Activated gamma-delta T cell (primary cell): ENCODE results near the gene HS1BP3.

Experiments
- DNase-seq: peaks from one replicate; lab custom pipeline; 2025; lab: John Stamatoyannopoulos, UW

HS1BP3 gene

DNA sequence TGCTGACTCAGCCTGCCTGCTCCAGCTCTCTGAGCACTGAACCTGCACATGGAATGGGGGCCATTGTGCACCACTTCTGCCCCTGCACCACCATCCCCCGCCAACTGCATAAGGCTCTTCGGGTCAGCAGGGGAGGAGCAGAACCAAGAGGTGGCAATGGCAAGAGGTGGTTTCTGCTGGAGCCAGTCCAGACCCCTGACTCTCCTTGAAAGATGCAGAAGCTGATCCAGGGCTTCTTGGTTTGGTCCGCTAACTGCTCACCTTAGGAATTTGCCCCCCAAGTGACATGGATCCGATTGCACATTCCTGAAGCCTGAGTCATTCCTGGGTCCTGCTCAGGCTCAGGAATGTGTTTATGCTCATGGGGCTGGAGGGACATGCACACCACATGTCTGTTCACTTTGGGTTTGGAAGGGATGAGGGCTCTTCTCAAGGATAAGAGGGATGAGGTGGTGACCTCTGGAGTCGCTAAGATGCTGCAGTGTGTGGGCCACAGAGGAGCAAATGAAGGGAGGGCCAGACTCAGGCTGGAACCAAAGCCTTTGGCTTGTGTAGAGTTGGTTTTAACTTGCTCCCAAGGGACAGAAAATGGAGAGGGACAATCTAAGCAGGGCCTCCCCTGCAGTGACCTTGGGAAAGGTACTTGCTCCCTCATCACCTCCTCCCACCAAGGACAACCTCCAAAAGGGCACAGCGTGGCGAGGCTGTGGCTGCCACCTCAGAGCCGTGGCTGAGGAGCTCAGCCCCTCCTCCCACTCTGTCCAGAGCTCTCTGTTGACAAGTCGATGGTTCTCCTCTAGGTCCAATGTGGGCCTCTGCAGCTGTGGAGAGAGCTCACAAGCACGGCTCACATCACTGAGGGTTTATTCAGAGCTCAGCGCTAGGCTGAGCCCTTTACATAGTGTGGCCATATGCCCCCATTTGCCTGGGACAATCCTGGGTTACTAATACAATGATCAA, 66.2 kb downstream of the HS1BP3 start:
- DNase-seq: no peak

DNA sequence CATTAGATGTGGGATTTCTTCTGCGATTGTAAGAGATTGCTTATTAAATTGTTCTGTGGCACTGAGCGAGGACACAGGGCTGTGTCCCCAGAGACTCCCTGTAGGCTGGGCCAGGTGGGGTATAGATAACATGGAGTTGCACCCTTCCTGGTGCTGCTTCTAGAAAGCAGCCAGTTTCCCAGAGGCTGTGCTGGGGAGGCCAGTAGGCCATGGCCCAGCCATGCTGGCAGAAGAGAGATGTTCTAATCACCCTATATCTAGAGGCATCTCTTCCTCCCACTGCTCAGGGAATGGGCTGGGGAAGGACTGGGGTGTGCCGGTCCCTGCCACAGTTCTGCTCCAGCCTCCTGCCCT, 66.9 kb downstream of the HS1BP3 start:
- no peak for DNase-seq

DNA sequence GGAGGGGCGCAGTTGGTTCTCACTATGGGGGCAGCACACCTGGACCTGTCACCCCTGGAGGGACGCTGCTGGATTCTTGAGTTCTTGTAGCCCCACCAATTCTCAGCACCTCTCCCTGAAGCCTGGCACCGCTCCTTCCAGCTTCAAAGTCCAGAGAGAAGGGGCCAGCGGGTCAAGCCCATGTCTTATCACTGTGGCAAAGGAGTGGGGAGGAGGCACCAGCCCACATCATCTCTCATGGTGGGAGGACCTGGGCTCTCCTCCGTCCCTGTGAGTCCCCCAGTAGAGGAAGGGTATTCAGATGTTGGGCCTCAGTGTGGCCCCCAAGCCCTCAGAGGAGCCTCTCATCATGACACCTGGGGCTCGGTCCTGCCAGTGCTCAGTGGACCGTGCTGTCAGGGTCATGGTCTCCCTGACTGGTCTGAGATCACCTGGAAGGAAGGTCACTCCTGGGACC, 67.4 kb downstream of the HS1BP3 start:
- DNase-seq: no peak

DNA sequence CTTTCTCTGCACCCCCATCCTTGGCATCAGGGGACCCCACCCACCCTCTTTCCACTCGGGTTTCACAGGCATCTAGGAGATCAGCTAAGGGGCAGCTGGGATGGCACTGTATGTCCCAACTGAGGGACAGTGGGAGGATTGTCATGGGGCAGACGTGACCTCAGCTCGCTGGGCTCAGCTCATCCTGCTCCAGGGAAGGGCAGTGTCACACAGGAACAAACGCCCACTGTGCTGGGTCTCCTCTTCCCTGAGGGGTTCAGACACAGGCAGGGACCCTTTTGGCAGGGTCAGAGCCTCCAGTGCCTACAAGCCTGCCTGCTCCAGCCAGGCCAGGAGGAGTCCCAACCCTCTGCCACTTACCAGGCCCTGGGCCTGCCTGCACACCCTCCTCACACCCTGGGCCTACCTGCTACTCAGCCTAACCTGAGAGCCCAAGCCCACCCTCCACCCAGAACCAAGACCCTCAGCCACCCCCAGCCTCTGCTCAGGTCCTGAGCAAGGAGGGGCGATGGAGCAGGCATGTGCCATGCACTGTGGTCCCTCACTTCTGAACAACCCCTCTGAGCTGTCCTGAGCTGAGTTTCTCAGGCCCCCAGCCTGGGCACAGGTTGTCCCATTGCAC, 68.2 kb downstream of the HS1BP3 start:
- DNase-seq: no peak

DNA sequence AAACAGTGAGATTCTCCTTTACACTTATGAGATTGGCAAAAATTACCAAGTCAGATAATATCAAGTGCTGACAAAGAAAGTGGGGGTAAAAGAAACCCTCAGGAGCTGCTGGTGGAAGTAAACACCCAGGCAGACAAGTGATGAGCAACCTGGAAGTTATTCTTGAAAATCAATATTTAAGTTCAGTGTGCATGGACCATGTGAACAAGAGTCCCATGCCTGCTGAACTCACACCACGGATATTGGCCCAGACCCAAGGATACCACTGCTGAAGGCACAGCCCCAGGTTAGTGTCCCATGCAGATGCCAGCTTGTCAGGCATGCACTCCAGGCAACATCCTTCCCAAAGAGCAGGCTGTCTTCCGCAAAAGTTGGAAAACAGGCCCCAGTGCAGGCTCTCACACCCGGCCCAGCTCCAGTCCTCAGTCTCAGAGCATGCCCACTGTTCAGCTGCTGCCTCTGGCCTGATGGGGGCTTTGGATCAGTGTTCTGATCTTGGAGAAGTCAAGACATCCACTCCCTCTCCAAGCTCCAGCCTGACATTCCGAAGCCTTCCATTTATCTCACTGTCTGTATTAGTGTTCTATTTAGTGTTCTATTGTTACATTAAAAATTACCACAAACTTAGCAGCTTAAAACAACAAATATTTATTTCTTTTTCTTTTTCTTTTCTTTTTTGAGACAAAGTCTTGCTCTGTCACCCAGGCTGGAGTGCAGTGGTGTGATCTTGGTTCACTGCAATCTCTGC, 70.0 kb downstream of the HS1BP3 start:
- no peak for DNase-seq

DNA sequence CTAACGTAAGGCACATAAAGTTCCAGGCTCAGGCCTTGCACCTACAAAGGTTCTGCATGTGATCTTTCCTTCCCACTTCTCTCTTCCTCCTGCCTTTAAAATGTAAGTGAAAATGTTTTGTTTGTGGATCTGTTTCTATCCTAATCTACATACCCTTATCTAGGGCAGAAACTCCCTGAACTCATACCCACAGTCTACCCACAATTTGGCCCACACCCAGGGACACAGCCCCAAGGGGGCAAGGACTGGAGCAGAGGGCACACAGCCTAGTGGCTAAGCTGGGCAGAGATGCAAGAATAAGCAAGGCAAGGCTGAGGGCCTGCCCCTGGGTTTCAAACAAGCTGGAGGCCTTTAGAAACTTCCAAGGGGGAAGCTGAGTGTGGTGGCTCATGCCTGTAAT, 71.0 kb downstream of the HS1BP3 start:
- no peak for DNase-seq

DNA sequence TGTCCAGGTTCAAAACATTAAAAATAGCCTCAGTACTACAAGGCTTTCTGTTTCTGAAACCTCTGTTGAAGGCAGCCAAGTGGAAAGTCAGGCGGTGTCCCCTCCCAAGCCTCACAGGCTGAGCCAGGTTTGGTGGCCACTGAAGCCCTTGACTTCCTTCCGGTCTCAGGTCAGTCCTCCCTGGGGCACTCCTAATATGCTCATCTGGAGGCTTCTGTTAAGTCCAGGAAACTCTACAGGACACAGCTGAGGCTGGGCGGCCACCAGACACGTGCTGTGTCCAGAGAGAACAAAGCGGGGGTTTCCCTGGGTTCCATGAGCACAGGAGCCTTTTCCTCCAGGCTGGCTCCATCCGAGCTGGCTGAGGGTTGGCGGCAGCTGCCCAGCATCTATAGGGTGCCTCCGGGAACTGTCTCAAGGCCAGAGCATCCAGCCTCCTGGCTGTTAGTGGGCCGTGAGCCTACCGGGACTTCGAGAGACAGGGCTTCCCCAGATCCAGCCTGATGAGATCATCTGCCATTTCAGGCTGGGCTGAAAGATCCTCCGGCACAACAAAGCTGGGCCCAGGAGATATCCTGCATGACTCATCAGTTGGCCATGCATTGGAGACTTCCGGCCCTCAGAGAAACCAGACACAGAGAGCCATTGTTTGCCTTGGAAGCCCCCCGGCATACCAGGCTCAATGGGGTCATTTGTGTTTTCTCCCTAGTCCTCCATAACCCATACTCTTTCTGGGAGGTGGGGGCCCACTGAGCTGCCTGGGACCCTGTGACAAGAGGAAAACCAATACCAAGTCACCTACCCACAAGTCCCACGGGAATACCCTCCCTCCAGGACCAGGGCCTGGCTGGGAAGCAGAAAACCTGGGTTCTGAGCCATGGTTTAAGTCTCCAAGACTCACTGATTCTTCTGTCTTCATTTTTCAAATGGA, 71.7 kb downstream of the HS1BP3 start:
- DNase-seq: no peak

DNA sequence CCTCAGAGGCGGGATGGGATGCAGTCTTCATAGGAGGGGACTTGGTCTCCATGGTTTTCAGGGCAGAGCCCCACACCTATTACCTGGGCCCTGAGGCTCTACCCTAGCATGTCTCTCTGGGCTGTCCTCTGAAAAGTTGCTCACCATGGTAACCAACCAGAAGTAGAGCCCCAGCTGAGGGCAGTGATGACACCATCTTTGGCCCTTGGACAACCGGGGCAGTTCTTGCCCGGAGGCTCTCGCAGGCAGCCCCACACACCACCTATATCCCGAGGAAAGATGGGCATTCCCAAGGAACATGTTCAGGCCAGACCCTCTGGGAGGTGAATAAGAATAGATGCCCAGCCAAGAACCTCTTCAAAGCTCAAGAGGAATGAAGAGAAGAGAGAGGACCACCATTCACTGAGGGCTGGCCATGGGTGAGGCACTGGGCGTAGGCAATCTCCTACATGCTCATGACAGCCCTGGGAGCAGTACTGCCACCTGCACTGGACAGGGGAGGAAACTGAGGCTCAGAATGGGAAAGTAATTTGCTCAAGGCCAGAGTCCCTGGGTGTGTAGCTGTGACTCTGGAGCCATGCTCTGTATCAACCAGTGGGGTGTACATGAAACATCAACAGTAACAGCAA, 72.5 kb downstream of the HS1BP3 start:
- DNase-seq: no peak

DNA sequence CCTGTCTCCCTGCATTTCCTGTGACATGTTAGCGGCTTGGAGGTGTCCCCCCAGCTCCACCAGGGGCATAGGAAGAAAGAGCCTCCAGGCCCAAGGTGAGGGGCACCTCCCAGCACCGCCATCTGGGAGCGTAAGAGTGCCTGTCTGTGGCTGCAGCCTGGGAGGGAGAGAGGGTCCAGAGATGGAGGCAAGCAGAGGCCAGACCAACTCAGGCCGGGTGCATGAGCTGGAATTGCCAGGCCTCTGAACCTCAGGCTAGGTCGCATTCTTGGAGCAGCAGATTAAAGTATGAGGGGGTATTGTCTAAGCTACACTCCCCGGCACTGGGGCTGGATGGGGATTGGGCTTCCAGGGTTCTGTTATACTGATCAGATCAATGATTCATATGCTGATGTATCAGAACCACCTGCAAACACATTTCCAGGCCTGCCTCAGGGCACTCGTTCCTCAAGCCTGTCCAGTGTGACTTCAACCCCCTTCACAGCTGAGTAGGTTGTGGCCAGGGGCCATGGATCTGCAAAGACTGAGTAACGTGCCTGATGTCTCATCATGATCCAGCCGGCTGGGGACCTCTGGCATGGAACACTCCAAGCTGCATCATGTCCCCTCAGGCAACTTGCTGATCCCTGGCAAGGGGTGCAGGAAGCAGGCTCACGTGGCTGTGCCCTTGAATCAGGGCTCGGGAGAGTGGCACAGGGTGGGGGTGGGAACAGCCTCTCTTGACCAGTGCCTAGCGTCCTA, 73.2 kb downstream of the HS1BP3 start:
- no peak for DNase-seq

DNA sequence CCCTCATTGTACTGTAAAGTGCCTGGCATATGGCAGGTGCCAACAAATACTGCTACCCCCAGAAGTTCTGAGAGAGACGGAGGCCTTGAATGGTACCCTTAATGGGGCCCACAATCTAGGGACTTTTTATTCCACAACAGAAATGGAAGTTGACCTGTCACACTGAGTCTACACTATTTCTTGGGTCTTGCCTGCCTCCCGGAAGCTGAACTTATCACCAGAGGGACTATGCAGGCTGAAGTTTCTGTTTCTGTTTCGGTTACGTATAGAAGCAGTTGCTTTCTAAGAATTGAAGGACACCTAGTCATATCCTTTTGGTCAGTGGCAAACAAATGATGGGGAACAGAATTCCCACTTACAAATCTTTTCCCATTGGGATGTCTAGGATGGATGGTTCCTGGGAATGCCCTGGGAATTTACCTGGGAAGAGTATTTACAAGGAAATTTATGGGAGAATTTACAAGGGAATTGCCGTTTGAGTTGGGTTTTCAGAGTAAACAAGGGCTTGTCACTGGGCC, 74.2 kb downstream of the HS1BP3 start:
- DNase-seq: no peak

DNA sequence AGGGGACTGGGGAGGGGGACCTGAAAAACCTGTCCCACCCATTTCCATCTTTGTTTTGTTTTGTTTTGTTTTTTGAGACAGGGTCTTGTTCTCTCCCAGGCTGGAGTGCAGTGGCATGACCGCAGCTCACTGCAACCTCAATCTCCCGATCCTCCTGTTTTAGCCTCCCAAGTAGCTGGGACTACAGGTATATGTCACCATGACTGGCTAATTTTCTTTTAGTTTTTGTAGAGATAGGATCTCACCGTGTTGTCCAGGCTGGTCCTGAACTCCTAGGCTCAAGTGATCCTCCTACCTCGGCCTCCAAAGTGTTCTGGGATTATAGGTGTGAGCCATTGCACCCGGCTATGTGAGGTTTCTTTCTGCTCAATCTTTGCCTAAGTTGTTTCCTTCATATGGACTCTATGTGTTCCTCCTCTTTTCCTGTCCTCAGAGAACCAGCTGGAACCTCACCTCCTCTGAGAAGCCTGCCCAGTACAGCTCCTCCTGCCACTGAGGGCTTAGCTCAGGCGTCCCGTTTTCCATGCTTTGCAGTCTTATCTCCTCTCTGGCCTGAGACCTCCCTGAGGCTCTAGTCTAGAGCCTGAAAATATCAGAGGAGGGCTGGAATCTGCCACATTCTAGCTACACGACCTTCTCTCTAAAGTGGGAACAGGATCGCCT, 74.8 kb downstream of the HS1BP3 start:
- DNase-seq: no peak

DNA sequence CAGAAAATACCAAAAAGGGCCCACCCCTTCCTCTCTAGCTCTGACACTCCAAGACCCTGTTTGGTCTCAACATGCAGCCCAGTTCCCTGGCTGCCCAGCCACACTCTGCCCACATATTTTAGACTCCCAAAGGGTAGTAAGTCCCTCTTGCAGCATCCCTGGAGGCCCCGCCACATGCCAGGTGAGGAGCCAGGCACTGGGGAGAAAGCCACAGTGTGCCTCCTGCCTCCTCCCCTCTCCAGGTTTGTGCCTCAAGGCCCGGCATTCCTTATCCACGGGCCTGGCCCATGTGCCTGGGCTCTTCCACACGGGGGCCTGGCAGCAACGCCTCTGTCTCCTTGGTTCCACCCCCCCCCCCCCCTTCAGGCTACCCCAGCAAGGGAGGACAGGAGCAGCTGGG, 75.5 kb downstream of the HS1BP3 start:
- DNase-seq: no peak

DNA sequence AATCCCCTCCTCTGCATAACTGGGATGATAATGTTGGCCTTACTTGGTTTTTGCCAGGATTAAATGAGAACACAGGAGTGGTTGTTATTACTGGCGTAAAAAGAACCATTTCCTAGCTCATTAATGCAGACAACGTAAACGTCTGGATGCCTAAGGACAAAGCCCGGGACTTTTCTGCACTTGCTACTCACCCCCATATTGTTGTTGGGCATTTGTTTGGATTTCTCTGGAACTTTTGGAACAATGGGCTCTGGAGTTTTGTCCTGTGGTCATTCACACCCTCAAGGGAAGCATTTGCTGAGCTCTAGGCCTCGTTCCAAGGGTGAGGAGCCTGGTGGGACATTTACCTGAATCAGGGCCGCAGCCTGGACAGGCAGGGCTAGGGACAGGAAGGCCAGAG, 76.0 kb downstream of the HS1BP3 start:
- no peak for DNase-seq

DNA sequence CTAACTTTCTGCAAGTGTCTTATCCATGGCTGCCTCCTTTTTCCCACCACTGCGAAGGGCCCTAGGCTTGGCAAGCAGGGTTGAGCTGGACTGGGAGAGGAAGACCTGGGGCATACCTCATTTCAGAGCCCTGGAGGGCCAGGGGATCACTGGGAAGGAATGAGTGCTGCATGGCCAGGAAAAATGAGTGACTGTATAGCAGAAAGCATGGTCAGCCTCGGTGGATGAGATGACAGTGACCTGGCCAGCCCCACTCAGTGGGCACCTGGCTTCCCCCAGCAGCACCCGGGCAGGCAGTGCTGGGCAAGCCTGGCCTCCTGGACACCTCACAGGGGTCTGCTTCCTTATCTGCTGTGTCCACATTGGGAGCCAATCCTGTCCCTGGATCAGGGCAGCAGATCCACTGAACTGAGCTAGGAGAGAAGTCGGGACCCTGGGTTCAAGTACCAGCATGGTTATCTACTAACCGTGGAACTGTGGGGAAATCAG, 76.4 kb downstream of the HS1BP3 start:
- no peak for DNase-seq

DNA sequence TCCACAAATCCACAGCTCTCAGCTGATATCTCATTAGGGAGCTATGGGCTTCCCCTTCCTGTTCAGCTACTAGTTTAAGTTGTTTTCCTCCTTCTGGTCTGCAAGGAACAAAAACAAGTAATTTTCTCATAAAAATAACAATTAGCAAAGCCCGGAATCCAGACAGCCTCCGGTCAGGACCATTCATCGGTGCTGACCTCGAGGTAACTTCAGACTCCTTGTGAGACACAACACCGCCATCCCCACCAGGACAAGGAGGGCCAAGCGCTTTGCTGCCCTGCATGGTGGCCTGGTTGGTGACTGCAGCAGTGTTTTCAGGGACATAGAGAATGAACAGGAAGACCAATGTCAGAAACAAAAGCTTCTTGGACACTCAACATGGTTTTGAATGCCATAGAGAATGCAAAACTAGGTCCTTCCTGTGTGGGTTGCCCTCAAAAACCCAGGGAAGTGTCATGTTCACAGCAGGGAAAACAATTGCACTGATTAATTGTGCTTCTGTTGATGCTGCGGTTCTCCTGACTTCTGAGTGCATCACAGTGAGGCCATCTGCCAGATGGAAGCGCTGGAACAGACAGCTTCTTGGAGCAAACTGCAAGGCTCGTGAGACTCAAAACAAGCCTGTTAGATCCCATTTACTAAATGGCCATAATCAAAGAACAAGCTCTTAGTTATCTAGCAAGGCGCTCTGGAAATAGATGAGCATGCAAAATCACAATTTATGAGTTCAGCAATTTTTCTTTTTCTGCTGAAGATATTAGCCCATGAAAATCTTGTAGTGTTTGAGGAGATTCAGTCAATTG, 77.1 kb downstream of the HS1BP3 start:
- no peak for DNase-seq

DNA sequence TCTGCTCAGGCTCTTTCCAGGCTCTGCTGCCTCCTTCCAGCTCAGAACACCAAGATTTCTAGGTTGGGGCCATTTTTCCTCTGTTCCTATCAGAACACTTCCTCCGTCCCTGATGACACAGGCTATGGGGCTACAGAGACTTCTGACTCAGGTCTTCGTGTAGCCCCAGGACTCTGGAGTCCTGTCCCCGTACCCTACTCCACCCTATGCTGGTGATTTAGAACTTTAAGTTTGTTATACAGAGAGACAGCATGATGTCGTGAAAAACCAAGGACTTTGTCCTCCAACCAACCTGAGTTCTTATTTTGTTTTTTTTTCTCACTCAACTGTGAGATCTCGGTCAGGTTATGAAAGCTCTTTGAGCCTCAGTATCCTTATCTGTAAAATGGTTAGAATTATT, 78.7 kb downstream of the HS1BP3 start:
- no peak for DNase-seq

DNA sequence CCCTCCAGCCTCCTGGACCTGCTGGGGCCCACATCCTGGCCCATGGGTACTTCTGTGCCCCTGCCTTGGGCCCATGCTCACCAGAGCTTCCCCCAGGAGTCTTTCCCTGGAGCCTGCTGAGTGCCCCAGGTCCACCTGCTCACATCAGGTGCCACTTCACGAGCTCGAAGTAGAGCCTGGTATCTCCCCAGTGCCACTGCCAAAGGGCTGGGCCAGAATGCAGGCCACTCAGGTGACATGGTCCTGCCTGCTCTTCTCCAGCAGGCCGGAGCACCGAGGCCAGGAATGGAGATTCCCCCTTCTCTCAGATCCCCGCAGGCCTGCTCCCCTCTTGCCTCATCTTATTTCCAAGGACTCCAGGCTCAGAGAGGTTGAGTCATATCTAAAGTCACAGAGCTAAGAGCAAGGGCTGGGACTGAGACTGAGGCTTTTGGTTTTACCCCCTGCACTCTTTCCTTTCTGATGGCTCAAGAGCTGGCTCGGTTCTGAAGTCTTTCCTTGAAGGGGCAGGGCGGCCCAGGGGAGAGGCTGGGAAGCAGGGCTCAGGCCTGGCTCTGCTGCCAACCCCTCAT, 79.2 kb downstream of the HS1BP3 start:
- no peak for DNase-seq

DNA sequence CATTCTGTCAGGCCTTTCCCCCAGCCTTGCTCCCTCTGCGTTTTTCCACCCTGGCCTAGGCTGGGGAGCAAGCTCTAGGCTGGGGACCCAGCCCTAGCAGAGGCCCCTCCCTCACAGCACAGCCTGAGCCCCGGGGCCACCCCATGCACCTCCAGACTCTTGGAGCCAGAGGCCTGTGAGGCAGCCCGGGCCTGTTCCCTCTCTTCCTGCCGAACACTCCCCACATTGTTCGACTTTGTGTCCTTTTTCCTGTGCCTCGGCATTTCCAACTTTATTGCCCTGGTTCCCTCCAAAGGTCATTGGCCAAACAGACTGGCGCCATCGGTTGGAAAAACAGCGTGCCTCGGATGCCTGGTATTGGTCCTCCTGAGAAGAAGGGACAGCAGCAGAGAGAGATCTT, 79.7 kb downstream of the HS1BP3 start:
- no peak for DNase-seq
